HG03045 (cell line): ENCODE data around the gene MSI2.
"Not testable (repeated sequence)": the region's sequence is repeated elsewhere in the genome, so short reads cannot be mapped to it uniquely, and the experiment has no call there.

ENCODE experiments used
- ATAC-seq: cut with Tn5 transposase; IDR thresholded peaks from one replicate; pipeline ENCODE4 v1.9.1; 2021; ENCODE audit warnings: mild to moderate bottlenecking, moderate library complexity; ENCODE audit not compliant: unreplicated experiment

The MSI2 gene

GRCh38 chr17:57490111-57490845, 234.0 kb downstream of the MSI2 start:
- ATAC-seq: no peak

- ATAC-seq: no peak
These were observed 234.6 kb downstream of the MSI2 start for GRCh38 chr17:57490890-57491289.

DNA sequence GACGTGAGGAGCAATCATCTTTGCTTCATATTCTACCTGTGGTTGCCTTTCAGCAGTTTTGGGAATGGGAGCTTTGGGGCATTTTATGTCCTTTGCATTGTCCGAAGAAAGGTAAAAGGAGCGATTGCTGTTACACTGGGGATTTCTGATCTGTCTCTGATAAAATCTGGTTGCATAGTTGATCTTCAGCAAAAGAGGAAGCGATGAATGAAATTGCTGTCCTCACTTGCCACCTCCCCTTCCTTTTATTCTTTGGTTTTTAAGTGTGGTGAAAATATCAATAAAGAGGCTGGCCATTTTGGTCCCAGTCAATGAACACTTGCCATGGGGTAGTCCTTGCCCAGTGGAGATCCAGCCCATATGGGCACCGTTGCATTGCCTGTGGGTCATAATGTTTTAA, 236.8 kb downstream of the MSI2 start:
- ATAC-seq: no peak

GRCh38 chr17:57493625-57494024, 237.3 kb downstream of the MSI2 start:
- no peak for ATAC-seq

DNA sequence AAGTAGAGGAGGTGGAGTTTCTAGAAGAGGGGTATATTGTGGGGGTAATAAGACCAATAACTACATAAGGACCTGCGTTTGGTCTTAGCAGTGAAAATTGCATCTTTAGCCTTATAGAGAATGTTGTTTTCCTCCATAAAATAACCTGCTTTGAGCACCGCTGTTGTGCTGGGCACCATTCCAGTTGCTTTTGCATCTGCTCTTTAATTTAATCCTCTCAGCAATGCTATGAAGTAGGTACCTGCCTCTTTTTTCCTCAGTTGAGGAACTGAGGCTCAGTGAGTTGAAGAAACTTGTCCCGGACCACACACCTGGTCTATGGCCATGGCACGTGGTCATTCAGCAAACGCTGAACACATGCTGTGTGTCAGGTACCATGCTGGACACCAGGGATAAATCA, 238.1 kb downstream of the MSI2 start:
- no peak for ATAC-seq

GRCh38 chr17:57495771-57496170, 239.4 kb downstream of the MSI2 start:
- no peak for ATAC-seq

DNA sequence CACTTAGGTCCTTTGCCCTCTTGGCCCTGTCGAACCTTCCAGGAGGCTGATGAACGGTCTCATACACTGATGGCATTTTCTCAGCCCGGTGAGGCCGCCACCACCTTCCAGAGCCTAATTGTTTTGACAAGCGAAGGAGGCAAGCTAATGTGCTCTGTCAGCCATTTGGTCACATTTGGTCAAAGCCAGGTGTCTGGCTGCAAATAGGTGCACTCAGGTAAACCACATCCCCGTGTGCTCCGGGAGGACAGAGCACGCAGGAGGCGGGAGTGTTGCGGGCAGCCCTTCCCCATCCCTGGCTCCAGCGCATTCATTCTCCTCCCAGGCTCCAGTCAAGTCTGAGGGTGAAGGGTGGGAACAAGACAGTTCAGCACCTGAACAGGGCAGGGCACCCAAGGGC, 240.1 kb downstream of the MSI2 start:
- ATAC-seq: no peak

GRCh38 chr17:57498443-57498842, 242.1 kb downstream of the MSI2 start:
- no peak for ATAC-seq

- not testable (repeated sequence) for ATAC-seq
These were observed 242.9 kb downstream of the MSI2 start for GRCh38 chr17:57499221-57499620.

DNA sequence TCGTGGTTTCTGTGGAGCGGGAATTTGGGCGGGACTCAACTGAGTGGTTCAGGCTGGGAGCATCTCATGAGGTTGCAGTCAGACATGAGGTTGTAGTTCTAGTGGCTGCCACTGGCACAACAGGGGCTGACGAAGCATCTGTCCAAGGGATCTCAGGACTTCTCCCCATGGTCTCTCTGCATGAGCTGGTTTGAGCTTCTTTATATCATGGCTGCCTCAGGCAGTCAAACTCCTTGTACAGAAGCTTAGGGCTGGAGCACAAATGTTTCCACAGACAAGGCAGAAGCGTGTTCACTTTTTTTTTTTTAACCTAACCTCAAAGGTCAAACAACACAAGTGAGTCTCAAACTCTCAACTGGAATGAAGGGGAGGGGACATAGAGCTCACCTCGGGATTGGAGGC, 243.3 kb downstream of the MSI2 start:
- ATAC-seq: no peak

GRCh38 chr17:57501016-57501415, 244.7 kb downstream of the MSI2 start:
- no peak for ATAC-seq

DNA sequence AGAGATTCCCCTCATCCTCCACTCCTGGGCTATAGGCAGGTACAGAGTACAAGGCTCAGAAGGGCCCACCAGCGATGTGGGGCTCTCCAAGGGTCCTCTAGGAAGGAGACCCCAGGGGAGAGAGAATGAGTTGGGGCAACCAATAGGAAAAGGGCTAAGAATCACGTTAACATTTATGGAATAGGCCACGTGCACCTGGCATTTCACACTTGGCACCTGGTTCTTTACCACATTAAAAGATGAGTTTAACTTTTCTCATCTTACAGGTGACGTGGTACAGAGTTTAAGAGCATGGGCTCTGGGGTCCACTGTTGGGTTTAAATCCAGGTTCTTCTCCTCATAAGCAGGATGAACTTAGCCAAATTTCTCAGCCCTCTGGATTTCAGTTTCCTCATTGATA, 245.7 kb downstream of the MSI2 start:
- ATAC-seq: no peak

DNA sequence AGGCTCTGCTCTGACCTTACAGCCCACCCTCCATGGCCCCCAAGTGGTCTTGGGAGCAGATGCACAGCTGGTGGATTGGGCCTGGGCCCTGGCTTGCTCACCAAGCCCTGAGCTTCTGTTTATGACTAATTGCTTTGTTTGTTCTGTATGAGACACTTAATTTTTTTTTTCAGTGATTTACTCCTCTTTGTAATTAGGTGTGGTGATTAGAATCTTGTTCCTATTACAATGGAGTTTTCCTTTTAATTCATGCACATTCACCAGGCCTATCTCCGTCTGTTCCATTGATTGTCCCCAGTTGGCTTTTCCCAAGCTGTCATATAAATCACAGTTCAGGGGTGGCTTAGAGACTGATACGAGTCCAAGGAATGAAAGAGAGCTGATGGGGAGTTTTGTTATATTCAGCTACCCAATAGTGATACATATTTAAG, 246.5 kb downstream of the MSI2 start:
- ATAC-seq: no peak

DNA sequence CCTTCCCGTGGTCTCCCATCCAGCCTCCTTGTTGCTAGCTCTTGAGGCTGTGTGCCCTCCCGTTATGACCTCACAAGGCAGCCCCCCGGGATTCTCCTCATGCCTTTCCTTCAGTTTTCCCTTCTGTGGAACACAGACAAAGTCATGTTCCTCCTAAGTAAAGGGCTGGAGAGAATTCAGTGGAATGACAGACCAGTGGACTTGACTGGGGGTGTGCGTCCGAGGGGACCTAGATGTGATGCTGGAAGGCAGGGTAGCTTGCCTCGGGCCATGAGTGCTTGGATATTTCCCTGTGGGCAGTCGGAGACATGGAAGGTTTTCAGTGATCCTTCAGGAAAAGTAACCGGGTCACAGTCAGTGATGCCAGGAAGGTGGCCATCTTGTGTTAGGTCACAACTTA, 247.9 kb downstream of the MSI2 start:
- no peak for ATAC-seq

DNA sequence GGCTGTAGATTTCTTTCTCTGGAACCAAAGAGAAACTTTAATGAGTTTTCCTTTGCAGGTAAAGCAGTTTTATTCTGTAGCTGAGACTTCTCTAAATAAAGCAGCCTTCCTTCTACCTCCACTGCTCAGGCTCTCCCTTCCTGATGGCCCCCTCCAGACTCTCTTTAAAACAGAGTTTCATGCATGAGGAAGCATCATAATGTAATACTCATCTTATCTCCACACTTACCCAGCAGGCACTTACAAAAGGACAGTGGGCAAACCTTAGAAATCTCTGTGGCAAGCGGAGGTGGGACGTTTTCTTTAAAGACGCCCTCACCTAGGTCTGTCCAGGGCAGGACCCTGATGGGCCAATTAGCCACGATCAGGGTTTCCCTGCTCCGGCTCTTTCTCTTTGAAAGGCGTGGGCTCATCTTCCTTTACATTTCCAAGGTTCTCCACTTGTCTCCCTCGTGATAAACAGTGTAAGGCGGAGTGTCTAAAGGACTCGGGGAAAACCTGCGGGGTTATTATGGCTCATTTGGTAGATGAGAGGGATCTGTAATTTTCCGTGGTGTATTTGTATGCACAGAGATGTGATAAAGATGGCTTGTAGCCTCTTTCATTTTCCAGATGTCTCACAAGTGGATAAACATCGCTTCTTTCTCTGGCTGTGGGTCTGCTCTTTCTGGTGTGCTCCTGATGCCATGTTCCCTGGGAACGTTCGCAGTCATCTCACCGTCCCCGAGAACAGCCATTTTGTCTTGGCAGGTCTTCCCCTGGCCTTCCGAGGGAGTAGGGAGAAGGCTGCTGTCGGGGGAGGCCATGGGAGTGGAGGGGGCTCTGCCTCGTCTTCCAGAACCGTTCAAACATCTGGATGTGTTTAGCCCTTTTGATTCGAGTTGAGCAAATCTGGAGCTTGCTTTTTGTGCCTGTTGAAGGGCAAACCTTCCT, 249.8 kb downstream of the MSI2 start:
- ATAC-seq: no peak

- no peak for ATAC-seq
These were observed 250.4 kb downstream of the MSI2 start for GRCh38 chr17:57506774-57507127.

DNA sequence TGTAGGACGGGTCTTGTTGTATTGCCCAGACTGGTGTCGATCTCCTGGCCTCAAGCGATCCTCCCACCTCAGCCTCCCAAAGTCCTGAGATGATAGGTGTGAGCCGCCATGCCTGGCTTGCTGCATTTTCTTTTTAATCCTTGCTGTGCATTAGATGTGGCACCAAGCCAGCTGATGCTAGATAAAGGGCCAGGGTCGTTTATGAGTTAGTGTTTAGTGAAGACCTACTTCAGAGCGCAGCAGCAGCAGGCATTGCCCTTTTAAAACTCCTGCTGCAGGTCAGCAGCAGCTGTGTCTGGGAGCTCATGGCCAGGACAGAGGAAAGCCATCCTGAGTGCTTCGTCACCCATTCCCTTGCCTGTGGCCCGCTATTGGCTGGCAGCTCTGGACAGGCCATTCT, 251.5 kb downstream of the MSI2 start:
- no peak for ATAC-seq

DNA sequence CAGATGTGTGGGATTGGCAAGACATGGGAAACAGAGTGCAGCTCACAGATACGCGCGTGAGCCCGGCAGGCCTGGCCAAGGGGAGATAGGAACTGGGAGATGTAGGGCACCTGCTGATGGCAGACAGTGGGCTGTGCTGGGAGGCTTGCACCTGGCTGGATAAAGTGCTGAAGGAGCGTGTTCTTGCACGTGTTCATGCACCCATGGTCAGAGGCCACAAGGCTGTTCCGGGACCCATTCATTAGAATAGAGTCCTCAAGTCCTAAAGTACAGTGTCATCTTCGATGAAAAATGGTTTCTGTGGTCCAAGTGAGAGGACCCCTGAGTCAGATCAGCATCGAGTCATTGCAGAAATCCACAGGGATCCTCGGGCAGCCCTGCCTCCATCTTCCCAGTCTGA, 252.3 kb downstream of the MSI2 start:
- no peak for ATAC-seq

- ATAC-seq: no peak
These were observed 255.3 kb downstream of the MSI2 start for GRCh38 chr17:57511475-57512123.

GRCh38 chr17:57512258-57512657, 255.9 kb downstream of the MSI2 start:
- no peak for ATAC-seq

GRCh38 chr17:57512691-57513090, 256.4 kb downstream of the MSI2 start:
- no peak for ATAC-seq

GRCh38 chr17:57513569-57513968, 257.2 kb downstream of the MSI2 start:
- no peak for ATAC-seq
